ENCODE measurements around the gene FBN1.

DNA sequence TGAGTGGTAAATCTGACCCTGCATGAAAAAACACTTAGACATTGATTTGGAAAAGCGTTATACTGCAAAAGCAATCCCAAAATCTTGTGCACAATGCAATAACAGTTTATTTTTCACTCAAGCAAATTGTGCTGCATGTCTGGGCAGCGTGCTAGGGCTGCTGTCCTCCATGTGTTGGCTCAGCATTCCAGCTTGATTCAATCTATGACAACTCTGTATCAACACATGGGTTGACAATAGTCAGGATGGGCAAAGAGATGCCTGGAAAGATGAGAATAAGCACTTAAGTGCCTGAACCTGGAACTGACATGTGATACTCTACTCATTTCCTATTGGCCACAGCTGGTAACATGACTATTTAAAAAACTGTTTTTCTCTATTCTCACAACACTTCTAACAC, 262.5 kb downstream of the FBN1 start:
- TF ChIP-seq, protein P1, sequence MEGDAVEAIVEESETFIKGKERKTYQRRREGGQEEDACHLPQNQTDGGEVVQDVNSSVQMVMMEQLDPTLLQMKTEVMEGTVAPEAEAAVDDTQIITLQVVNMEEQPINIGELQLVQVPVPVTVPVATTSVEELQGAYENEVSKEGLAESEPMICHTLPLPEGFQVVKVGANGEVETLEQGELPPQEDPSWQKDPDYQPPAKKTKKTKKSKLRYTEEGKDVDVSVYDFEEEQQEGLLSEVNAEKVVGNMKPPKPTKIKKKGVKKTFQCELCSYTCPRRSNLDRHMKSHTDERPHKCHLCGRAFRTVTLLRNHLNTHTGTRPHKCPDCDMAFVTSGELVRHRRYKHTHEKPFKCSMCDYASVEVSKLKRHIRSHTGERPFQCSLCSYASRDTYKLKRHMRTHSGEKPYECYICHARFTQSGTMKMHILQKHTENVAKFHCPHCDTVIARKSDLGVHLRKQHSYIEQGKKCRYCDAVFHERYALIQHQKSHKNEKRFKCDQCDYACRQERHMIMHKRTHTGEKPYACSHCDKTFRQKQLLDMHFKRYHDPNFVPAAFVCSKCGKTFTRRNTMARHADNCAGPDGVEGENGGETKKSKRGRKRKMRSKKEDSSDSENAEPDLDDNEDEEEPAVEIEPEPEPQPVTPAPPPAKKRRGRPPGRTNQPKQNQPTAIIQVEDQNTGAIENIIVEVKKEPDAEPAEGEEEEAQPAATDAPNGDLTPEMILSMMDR (tag by site-specific recombination; IDR thresholded peaks at IDR 0.05) = no peak
- no peak for TF ChIP-seq OVOL3 (tag by site-specific recombination; IDR thresholded peaks at IDR 0.05)
- TF ChIP-seq ZNF555 (tag by site-specific recombination; conservative IDR thresholded peaks at IDR 0.05) = no peak

Data from HEK293 (cell line).